GM18873 (cell line): ENCODE data around the gene TNIP1.

ENCODE experiments used
- ATAC-seq: cut with Tn5 transposase; IDR thresholded peaks from one replicate; pipeline ENCODE4 v1.9.1; 2021; ENCODE audit warnings: mild to moderate bottlenecking, moderate library complexity, moderate number of reproducible peaks; ENCODE audit not compliant: unreplicated experiment, low FRiP score

TNIP1 gene

DNA sequence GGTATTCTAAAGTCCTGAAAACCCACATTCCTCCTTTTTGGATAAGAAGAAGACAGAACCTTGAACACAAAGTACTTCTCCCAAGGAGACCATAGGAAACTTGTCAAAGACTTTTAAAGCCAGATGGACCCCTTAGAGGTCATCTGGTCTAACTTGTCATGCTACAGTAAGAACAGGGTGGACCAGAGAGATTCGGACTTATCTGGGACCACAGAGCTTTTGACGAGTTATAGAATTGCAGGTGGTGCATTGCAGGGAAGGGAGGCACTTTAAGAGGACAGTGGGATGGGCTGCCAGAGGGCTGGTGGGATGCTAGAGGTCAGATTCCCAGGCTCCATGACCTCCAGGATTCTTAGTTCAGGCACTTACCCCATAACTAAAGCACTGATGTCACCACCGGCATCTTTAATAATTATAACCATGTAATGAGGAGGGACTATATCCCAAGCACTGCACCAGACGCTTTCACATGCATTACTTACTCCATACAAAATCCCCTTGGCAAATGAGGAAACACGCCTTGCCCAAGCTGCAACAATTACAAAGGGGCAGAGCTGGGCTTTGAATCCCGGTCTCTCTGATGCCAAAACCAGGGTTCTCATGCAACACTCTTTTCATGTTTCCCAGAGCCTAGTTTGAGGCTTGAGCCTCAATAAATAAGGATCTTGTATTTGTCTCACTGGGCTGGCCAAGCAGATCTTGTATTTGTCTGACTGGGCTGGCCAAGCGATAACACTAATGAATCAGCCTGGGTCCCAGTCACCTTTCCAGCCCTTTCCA, 73.2 kb downstream of the TNIP1 start:
- no peak for ATAC-seq

DNA sequence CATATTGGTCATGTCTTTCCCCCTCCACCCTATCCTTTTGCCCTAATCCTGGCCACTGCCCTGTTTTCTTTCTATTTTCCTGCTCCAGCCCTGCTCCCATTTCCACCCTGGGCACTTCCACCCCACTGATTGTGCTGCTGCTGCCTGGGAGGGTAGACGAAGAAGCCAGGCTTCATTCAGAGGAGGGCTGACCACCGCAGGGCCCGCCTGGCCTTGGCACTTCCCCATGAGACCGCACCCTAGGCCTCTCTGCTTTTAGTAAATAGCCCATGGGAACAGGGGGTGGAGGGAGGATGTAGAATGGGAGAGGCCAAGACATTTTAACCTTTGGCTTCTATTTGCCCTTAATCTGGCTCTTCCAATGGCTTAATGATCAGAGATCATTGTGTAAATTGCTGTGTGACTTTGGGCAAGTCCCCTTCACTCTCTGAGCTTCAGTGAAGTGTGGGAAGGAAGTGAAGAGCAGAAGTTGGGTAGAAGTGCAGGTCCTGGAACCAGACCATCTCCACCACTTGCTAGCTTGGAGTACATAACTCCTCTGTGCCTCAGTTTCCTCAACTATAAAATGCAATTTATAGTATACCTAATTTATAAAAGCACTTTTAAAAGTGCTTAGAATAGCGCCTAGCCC, 74.0 kb downstream of the TNIP1 start:
- ATAC-seq, result no peak

DNA sequence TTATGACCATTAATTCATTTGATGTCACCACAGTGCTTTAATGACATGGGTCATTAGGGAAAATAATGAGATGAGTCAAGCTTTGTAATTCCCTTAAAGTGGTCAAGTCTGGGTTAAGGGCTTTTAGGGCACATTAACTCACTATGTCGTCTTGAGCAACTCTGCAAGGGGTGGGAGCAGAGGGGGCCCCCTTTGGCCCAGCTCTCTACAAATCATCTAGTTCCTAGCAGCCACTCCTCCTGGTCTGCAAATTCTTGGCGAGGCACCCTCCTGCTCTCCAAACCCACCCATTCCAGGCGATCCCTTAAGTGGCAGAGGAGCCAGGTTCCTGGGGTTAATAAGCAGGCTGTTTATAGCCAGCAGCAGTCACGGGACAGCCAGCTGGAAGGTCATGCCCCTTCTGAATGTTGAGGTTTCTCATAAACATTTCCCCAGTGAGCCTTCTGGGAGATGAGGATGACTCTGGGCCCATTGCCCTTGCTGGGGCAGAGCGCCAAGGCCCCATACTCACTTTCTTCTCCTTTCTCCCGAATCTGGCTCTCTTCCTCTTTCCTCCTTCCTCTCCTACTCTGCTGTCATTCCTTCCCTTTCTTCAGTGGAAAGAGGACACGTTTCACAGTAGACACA, 74.8 kb downstream of the TNIP1 start:
- no peak for ATAC-seq

DNA sequence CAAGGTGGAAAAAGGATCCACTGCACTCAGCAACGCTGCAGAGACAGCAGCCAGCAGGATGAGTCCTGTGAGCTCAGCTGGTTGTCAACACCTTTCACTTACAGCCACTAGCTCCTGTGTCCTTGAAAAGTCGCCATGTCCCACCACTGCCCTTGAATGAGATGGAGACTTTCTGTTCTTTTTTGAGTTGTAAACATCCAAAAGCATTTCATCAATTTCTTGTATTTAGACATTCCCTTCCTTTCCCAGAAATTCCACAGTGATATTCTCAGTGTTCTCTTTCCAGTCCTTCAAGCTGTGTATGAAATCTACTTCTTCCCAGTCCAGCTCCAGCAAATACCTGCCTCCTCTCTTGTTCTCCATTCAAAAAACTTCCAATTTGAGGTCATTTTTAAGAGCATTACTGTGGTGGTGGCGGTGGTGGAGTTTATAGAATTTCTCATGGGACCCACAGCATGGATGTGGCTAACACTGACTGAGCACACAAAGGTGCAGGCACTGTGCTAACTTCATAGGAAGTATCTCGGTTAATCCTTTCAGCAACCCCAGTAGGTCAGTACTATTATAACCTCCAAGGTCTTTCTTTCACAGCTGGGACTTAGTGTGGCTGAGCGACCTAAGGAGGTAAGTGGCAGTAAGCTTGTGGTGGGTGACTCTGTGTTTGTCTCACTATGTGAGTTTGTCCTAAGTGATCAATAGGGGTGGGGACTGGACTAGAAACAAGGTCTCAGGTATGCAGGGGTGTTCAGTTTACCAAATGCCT, 75.5 kb downstream of the TNIP1 start:
- ATAC-seq, result no peak

DNA sequence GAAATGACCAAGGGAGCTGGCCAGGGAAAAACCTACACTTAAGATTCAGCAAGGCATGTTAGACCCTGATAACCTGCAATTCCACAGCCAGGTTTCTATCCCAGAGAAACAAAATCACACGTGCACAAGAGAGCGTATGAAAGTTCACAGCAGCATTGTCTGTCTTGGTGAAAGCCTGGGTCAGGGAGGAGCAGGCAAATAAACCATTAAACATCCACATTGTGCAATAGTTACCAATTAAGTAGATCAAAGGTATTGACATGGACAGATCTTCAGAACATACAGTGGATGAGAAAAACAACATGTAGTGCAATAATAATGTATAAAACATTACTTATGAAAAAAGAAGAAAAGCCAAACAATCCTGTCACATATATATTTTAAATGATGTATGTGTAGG, 76.3 kb downstream of the TNIP1 start:
- ATAC-seq, result no peak

DNA sequence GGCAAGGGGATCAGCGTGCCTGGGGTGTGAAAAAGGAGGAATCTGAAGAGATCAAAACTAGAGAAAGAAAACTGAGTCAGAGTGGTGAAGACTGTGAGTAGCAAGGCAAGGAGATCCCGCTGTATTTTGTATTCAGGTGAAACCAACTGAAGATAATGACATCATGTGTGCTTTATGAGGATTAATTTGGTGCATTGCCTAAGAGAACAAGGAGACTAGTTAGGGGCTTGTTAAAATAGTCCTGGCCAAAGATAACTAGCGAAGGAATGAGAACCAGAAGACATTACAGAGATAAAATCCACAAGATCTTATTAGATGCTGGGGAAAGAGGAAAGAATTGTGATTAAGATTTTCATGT, 77.4 kb downstream of the TNIP1 start:
- ATAC-seq, result no peak

DNA sequence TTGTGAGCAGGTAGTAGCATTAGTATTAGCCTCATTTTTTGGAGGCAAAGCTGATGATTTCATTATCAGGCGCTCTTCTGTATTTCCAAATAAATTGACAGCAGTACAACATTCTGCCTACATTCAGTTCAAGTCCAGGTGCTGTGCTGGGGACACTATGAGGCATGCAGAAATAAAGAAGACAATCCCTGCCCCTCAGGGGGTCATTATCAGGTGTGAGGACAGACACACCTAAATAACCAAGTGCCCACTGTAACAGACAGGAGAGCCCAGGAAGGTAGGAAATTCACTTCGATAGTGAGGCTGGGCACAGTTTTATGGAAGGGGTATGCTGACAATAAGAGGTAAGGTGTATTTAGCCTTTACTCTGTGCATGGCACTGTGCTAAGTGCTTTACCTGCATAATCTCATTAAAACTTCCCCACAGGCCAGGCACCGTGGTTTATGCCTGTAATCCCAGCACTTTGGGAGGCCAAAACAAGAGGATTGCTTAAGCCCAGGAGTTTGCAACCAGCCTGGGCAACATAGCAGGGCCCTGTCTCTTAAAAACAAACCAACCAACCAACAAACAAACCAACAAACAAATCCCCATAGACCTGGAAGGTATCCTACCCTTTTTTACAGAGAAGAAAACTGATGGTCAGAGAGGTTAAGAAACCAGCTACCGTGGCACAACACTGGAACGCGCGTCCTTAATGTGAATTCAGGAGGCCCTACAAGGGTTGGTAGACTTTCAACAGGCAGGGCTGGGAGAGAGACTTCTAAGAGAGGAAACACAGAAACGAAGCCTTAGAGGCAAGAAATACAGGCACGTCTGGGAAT, 77.9 kb downstream of the TNIP1 start:
- no peak for ATAC-seq

DNA sequence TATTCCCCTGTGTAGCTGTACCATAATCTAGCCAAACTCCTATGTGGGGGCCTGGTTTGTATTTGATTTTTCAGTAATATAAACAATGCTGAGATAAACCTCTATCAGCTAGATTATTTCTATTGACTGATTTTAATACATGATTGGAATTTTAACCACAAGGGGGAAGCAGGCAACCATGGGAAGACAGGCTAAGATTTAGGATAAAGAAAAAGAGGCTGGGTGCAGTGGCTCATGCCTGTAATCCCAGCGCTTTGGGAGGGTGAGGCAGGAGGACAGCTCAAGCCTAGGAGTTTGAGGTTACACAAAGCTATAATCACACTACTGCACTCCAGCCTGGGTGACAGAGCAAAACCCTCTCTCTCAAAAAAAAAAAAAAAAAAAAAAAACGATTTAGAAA, 78.6 kb downstream of the TNIP1 start:
- ATAC-seq, result no peak

DNA sequence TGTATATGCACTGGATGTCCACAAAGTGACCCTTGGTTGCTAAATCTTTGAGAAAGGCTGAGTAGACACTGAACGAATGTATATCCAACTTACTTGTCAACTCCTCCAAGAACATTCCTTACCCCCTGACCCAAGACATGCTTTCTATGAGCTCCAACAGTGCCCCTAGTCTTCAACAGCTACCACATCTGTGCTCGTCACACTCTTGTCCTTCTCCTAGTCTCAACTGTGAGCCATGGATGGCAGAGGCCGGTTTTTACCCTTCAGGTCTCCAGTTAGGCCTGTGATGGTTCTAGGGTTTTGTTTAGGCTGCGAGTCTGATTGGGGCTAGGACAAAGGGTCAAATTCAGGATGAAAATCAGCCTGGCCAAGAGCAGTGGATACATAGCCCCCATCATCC, 79.4 kb downstream of the TNIP1 start:
- ATAC-seq, result no peak

DNA sequence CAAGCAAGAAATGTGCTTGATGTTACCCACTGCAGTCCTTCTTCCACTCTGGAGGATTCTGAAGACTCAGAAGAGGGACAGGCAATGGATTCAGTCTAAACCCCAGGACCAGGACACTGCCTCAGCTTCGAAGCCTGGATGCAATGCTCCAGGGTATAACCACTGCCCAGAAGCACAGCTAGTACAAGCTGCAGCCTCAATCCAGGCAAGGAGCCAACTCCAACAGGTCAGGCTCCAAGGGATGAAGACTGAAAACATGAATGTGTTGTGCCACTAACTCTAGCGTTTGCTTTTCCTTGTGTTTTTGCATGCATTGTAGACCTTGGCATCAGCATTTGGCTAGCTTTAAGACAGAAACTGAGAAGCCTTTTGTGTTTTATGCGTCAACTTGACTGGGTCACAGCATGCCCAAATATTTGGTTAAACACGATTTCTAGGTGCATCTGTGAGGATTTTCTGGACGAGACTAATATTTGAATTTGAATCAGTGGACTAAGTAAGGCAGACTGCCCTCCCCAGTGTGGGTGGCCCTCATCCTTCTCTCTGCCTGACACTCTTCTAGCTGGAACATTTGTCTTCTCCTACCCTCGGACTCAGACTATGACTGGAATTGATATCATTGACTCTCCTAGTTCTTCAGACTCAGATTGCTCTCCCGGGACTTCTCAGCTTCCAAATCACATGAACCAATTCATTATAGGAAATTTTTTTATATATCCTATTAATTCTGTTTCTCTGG, 81.0 kb downstream of the TNIP1 start:
- no peak for ATAC-seq

DNA sequence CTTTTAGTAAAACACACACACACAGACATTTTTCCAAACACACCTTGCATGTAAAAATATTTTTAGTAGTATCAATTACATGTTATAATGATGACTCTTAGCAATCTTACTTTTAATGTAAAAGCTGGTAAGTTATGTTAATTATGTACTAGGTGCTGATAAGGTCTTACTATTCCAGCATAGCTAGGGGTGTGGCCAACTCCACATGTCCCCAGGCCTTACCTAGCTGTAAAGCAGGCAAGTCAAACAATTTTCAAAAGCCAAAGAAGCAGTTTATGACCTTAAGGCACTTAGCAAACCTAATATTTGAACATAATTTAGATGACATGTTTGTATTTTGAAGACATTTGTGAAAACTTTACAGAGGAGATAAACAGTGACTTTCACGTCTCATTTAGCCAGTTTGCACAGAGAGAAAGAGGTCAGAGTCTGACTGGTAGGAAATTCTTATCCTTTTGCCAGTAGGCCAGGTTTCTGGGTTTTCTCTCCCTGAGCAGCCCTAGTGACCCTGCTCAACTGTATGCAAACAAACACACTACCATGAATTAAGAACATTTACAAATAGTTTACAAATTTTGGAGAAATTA, 86.9 kb downstream of the TNIP1 start:
- no peak for ATAC-seq

DNA sequence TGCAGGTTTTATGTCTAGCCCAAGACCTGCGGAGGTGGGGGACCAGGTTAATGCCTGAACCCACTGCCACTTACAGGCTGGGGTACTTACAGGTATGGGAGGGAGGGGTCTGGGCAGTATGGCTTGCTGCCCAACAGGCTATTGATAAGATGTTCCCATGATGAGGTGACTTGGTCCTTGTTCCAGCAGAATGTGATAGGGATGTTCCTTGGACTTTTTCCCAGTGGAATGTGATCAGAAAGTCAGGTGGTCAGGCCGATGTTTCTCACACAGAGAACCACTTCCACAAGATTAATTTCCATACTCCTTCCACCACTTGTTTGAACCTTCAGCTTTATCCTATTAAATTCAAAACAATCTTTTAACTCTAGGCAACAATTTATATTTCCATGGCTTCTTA, 87.4 kb downstream of the TNIP1 start:
- ATAC-seq, result no peak

DNA sequence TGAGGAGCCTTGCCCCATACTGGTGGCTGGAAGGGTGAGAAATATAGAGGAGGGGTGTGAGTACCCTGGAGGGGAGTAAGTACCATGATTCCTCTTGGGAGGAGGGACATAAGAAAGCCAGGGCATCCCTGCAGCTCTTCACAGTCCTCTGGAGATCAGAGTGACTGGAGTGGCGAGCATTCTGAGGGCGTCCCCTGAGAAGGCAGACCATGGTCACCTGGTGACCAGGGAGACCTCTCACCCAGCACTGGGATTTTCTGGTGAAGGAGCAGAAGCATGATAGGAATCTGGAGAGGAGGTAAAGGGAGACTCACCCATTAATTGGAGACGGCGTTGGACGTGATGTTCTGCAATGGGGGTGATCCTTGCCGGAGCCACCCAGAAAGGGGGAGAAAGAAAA, 88.1 kb downstream of the TNIP1 start:
- ATAC-seq, result no peak

DNA sequence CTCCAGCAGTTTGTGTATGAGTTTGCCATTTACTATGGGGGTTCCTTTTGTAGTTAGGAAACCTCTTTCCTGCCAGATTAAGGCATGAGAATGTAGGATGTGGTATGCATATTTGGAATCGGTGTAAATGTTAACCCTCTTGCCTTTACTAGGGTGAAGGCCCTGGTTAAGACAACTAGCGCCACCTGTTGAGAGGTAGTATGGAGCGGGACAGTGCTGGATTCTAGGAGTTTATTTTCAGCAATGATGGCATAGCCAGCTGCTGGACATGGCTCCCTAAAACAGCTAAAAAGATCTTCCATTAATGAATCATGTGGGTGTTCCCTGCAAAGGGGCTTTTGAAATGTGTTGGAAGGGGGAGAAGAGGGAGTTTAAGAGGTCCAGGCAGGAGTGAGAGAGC, 91.1 kb downstream of the TNIP1 start:
- ATAC-seq, result no peak

DNA sequence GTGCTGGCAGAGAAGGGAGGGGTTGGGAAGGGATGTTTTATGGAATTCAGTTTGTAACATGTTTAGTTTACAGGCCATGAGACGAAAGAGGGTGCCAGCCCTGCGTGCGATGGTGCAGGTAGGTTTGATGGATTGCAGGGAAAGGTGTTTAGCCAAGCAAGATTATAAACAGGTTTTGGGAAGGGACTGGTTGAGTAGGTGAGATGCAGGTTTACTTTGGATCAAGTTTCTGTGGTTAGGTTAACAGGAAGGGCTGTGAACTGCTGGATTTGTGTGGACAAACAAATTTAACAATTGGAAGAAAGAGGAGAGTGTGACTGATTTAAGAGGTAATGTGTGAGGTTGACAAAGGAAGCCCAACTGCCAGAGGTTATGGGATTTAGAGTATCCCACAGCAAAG, 93.1 kb downstream of the TNIP1 start:
- no peak for ATAC-seq
